HFF-Myc (cell line): ENCODE data around the gene TGM3.

Experiments used
- DNase-seq: peaks from one replicate; pipeline ENCODE4 v3.0.0-alpha.2; 2011; ENCODE audit warnings: low read depth; ENCODE audit errors: extremely low read depth
- H3K4me3 ChIP-seq: replicated peaks from 2 replicates; pipeline ENCODE4 v1.5.1; 2011; ENCODE audit warnings: low read depth, mild to moderate bottlenecking, control low read depth, low read length
- TF ChIP-seq, protein P1 (sequence below): IDR thresholded peaks from 2 replicates; pipeline ENCODE4 v1.5.1; 2012; ENCODE audit warnings: mild to moderate bottlenecking, low read depth, low read length, control low read depth; ENCODE audit errors: missing control alignments

Gene TGM3

DNA sequence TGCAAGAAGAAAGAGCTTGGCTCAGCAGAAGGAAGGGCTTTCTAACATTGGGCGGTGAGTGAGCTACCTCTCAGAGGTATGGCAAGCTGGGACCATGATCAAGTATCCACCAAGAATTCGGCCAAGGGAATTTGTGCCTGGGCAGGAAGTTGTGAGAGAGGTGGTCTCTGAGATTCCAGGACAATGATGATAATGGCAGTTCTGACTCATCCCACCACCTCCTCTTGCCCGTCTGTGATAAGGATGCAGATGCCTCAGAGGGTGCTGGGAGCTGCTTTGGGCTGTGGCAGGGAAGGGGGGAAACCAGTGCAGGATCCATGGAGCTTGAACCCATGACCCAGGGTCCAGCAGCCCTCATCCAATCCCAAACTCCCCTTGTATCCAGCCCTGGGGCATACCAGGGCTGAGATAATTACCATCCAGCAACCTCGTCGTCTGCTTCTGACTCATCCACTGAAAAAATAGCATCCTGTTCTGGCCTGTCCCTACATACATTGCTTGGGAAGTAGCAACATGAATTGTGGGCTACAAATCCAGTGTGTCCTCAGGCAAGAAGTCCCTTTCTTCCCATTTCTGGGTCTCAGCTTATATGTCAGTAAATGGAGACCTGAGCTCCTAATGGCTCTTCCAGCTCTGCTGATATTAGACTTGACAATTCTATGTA lies 90.8 kb downstream of the TGM3 start:
- TF ChIP-seq, protein P1, sequence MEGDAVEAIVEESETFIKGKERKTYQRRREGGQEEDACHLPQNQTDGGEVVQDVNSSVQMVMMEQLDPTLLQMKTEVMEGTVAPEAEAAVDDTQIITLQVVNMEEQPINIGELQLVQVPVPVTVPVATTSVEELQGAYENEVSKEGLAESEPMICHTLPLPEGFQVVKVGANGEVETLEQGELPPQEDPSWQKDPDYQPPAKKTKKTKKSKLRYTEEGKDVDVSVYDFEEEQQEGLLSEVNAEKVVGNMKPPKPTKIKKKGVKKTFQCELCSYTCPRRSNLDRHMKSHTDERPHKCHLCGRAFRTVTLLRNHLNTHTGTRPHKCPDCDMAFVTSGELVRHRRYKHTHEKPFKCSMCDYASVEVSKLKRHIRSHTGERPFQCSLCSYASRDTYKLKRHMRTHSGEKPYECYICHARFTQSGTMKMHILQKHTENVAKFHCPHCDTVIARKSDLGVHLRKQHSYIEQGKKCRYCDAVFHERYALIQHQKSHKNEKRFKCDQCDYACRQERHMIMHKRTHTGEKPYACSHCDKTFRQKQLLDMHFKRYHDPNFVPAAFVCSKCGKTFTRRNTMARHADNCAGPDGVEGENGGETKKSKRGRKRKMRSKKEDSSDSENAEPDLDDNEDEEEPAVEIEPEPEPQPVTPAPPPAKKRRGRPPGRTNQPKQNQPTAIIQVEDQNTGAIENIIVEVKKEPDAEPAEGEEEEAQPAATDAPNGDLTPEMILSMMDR, result no peak
- H3K4me3 ChIP-seq, result no peak overlapping the region
- no peak for DNase-seq

DNA sequence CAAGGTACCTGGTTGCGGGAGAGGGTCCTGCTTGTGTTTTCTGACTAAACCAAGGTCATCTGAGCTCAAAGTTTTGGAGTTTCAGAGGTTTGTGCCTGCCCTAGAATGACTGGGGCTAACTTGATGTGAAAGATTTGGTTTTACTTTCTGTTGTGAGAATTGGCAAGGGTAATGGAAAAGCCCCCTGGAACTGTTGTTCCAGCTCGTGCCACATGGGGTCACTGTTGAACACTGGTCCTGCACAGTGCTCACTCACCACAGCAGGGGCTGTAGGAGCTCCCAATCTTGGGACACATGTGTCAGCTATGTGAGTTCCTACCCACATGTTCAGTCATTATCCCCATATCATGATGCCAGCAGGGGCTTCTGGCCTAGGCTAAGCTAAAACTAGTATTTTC lies 91.4 kb downstream of the TGM3 start:
- DNase-seq, result peak; percentile 22
- H3K4me3 ChIP-seq, result no peak overlapping the region
- TF ChIP-seq, protein P1, result peak; percentile 69

DNA sequence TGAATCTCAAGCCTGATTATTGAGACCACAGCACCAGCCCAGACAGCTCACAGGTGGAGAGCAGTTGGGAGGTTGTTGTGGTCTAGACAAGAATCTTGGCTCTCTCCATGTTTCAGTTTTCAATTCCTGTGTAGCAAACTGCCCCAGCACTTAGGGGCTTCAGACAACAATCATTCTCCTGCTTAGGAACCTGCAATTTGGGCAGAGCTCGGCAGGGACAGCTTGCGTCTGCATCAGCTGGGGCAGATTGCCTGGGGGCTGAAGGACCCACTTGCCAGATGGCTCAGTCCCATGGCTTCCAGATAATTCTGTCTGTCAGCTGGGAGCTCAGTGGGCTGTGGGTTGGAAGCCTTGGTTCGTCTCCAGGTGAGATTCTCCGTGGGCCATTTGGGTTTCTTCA lies 91.8 kb downstream of the TGM3 start:
- H3K4me3 ChIP-seq, result no peak overlapping the region
- TF ChIP-seq, protein P1, result no peak
- DNase-seq, result no peak
